Ishikawa (cell line): ENCODE data around the gene FARS2.

ENCODE experiments used
- CREB1 ChIP-seq: IDR thresholded peaks from 2 replicates; pipeline ENCODE4 v1.6.1; 2012; ENCODE audit warnings: low read depth
- EP300 ChIP-seq: IDR thresholded peaks from 2 replicates; pipeline ENCODE4 v1.6.1; 2012; ENCODE audit warnings: borderline replicate concordance
- FOXM1 ChIP-seq: IDR thresholded peaks from 2 replicates; pipeline ENCODE4 v1.6.1; 2012; ENCODE audit warnings: low read depth, borderline replicate concordance
- NFIC ChIP-seq: IDR thresholded peaks from 2 replicates; pipeline ENCODE4 v1.6.1; 2012
- RAD21 ChIP-seq: IDR thresholded peaks from 2 replicates; pipeline ENCODE4 v1.6.1; 2012; ENCODE audit warnings: low read depth
- REST ChIP-seq: IDR thresholded peaks from 2 replicates; pipeline ENCODE4 v1.6.1; 2012; ENCODE audit warnings: low read depth, mild to moderate bottlenecking
- TAF1 ChIP-seq: IDR thresholded peaks from 2 replicates; pipeline ENCODE4 v1.6.1; 2012; ENCODE audit warnings: low read depth, mild to moderate bottlenecking
- TEAD4 ChIP-seq: IDR thresholded peaks from 2 replicates; pipeline ENCODE4 v1.6.1; 2012
- USF1 ChIP-seq: IDR thresholded peaks from 2 replicates; pipeline ENCODE4 v1.6.1; 2012
- YY1 ChIP-seq: IDR thresholded peaks from 2 replicates; pipeline ENCODE4 v1.6.1; 2012; ENCODE audit warnings: low read depth
- TF ChIP-seq, protein P1 (sequence below): IDR thresholded peaks from 2 replicates; pipeline ENCODE4 v1.6.1; 2012

DNA sequence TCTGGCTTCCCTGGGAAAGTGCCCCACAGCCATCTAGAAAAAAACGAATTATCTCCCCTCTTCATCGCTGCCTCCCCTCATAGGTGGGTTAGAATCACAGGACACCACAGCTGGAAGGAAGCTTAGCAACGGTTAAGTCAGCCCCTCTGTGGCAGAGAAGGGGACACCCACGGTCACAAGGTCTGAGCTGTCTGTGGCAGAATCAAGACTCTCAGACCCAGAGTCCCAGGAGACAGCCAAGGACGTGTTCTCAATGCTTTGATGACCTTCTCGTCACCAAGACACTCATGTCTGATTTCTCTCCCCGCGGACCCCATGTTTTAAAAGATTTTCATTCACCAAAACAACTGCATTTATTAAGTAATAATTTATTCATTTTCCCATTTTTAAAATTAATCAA, 523.9 kb downstream of the FARS2 start:
- TF ChIP-seq NFIC = no peak
- TF ChIP-seq FOXM1 = no peak
- TF ChIP-seq EP300 = no peak
- no peak for TF ChIP-seq YY1
- TF ChIP-seq, protein P1, sequence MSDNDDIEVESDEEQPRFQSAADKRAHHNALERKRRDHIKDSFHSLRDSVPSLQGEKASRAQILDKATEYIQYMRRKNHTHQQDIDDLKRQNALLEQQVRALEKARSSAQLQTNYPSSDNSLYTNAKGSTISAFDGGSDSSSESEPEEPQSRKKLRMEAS = no peak
- TF ChIP-seq USF1 = no peak
- TF ChIP-seq TEAD4 = no peak
- no peak for TF ChIP-seq TAF1
- no peak for TF ChIP-seq CREB1
- no peak for TF ChIP-seq REST
- TF ChIP-seq RAD21 = no peak
